GM12891 (cell line): ENCODE results near the gene ATP2C1.

Experiments
- POLR2A ChIP-seq: IDR thresholded peaks from 2 replicates; pipeline ENCODE4 v1.6.1; 2011; ENCODE audit warnings: low read depth, low read length, control low read depth
- POLR2AphosphoS5 ChIP-seq: IDR thresholded peaks from 2 replicates; pipeline ENCODE4 v1.6.1; 2011; ENCODE audit warnings: low read depth, low read length, control low read depth
- SPI1 ChIP-seq: IDR thresholded peaks from 2 replicates; pipeline ENCODE4 v1.6.1; 2011; ENCODE audit warnings: low read depth, low read length, control low read depth

GRCh38 chr3:130895690-130896488, 2.0 kb downstream of the ATP2C1 start:
- no peak for TF ChIP-seq POLR2A
- TF ChIP-seq POLR2AphosphoS5 = no peak
- TF ChIP-seq SPI1 = no peak
